ENCODE data around the gene IBA57. TPM values are rescaled to one million over a fixed set of nuclear protein-coding genes. Genes with fewer than 3 reads are reported as not detected.
"Not testable (repeated sequence)": the region's sequence is repeated elsewhere in the genome, so short reads cannot be mapped to it uniquely, and the experiment has no call there.

Gene IBA57
- total RNA-seq, 1 donor from 2014 or later: 14.5 TPM

- no peak for DNase-seq
- peaks cover 6% of the 10 kb centered on the region for H3K36me3 Mint-ChIP-seq (ENCODE audit: low read depth)
- no peak for ATAC-seq (ENCODE audit: low read depth)
- POLR2A ChIA-PET: no interaction called here
- intact Hi-C loops (cut with micrococcal nuclease): no loop called here
- CTCF ChIA-PET: no interaction called here
- peaks cover 3% of the 10 kb centered on the region for H3K4me1 Mint-ChIP-seq
- H3K27me3 Mint-ChIP-seq: no peaks in the 10 kb centered on the region
- H3K27ac Mint-ChIP-seq: no peak overlapping the region
- TF ChIP-seq CTCF (IDR thresholded peaks at IDR 0.05): no peak
- no peaks in the 10 kb centered on the region for H3K9me3 Mint-ChIP-seq
- no peak overlapping the region for H3K4me3 Mint-ChIP-seq
Measured at GRCh38 chr1:228182296-228183030, 16.9 kb downstream of the IBA57 start.

- H3K36me3 Mint-ChIP-seq (ENCODE audit: low read depth): peaks cover 4% of the 10 kb centered on the region
- H3K4me1 Mint-ChIP-seq: peaks cover 3% of the 10 kb centered on the region
- ChIA-PET POLR2A (no interaction called here), CTCF (no interaction called here)
- peaks cover 2% of the 10 kb centered on the region for H3K9me3 Mint-ChIP-seq
- H3K4me3 Mint-ChIP-seq: no peak overlapping the region
- ATAC-seq (ENCODE audit: low read depth) (no peak), DNase-seq (no peak)
- H3K27ac Mint-ChIP-seq: no peak overlapping the region
- intact Hi-C loops (cut with micrococcal nuclease): no loop called here
- no peaks in the 10 kb centered on the region for H3K27me3 Mint-ChIP-seq
- no peak for TF ChIP-seq CTCF (IDR thresholded peaks at IDR 0.05)
Measured at GRCh38 chr1:228184152-228184551, 18.5 kb downstream of the IBA57 start.

- CTCF ChIA-PET: no interaction called here
- Mint-ChIP-seq H3K9me3 (peaks cover 2% of the 10 kb centered on the region), H3K4me1 (no peaks in the 10 kb centered on the region), H3K27me3 (no peaks in the 10 kb centered on the region), H3K27ac (no peak overlapping the region), H3K36me3 (ENCODE audit: low read depth) (peaks cover 4% of the 10 kb centered on the region), H3K4me3 (no peak overlapping the region)
- ATAC-seq (ENCODE audit: low read depth): no peak
- intact Hi-C loops (cut with micrococcal nuclease): no loop called here
- TF ChIP-seq CTCF (IDR thresholded peaks at IDR 0.05): no peak
- POLR2A ChIA-PET: no interaction called here
- no peak for DNase-seq
Measured at GRCh38 chr1:228185641-228185965, 20.0 kb downstream of the IBA57 start.

- H3K36me3 Mint-ChIP-seq (ENCODE audit: low read depth); intact Hi-C loops (cut with micrococcal nuclease); H3K4me1 Mint-ChIP-seq; H3K9me3 Mint-ChIP-seq; H3K27ac Mint-ChIP-seq; H3K27me3 Mint-ChIP-seq; POLR2A ChIA-PET; H3K4me3 Mint-ChIP-seq; DNase-seq; ATAC-seq (ENCODE audit: low read depth); CTCF ChIA-PET: not testable (repeated sequence)
Measured at GRCh38 chr1:228188249-228188648, 22.6 kb downstream of the IBA57 start.

- CTCF ChIA-PET: no interaction called here
- no peak for DNase-seq
Measured at GRCh38 chr1:228190182-228190581, 24.6 kb downstream of the IBA57 start.

More at GRCh38 chr1:228190182-228190581, 24.6 kb downstream of the IBA57 start:
- no peak for TF ChIP-seq CTCF (IDR thresholded peaks at IDR 0.05)
- no peak for ATAC-seq (ENCODE audit: low read depth)
- H3K27me3 Mint-ChIP-seq: no peaks in the 10 kb centered on the region
- POLR2A ChIA-PET: no interaction called here
- H3K9me3 Mint-ChIP-seq: peaks cover 2% of the 10 kb centered on the region
- H3K36me3 Mint-ChIP-seq (ENCODE audit: low read depth): no peaks in the 10 kb centered on the region
- H3K27ac Mint-ChIP-seq: no peak overlapping the region
- H3K4me1 Mint-ChIP-seq: no peaks in the 10 kb centered on the region
- no peak overlapping the region for H3K4me3 Mint-ChIP-seq
- intact Hi-C loops (cut with micrococcal nuclease): no loop called here

Measured in activated B cell treated with CpG ODN at 0.5 μM for 24 hours (primary cell).